ENCODE results near the gene SLCO3A1.

SLCO3A1 gene

DNA sequence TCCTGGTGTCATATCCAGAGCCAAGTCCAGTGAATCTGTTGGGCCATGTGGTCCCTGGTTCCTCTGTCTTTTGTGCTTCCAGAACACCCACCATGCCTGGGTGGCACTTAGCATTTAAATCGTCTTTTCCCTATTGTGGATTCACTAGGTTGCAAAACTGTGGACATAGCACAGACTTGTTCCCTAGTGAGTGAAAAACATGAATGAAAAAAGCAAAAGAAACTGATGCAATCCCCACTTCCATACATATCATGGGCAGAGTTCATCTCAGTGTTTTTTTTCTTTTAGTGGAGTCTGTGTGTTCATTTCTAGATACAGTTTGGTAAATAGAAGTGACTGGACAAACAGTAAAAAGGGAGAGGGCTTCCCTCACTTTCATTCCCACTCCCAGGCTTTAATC is 170.5 kb downstream of the SLCO3A1 start:
- Histone ChIP-seq H3K79me2 (ENCODE audit: control insufficient read depth, insufficient read depth, low read length, poor library complexity) (no peaks in the 10 kb centered on the region), H3K4ac (ENCODE audit: low read depth, low read length) (no peak overlapping the region), H3K4me3 (ENCODE audit: low read depth, low read length) (no peak overlapping the region), H2BK120ac (ENCODE audit: insufficient read depth, low read length, poor library complexity) (no peak overlapping the region), H3K27me3 (ENCODE audit: insufficient read depth, low read length) (no peaks in the 10 kb centered on the region), H3K14ac (ENCODE audit: low read length) (no peak overlapping the region), H3K18ac (ENCODE audit: low read length) (no peak overlapping the region), H4K12ac (ENCODE audit: low read depth, low read length) (no peak overlapping the region), H3K27ac (ENCODE audit: low read depth, low read length) (no peak overlapping the region), H3K4me1 (ENCODE audit: control insufficient read depth in 1 of 2, insufficient read depth in 2 of 2, low read length in 2 of 2) (no peaks in the 10 kb centered on the region), H2AK5ac (ENCODE audit: low read length) (no peak overlapping the region), H2BK5ac (ENCODE audit: low read depth, low read length, poor library complexity) (no peak overlapping the region), H4K91ac (ENCODE audit: low read depth, low read length) (no peak overlapping the region), H3K9ac (ENCODE audit: low read length) (no peak overlapping the region), H4K8ac (ENCODE audit: low read depth, low read length) (no peak overlapping the region), H2BK12ac (ENCODE audit: low read length) (no peak overlapping the region), H3K79me1 (ENCODE audit: low read length) (no peaks in the 10 kb centered on the region), H3K9me3 (ENCODE audit: insufficient read depth, low read depth, low read length) (no peaks in the 10 kb centered on the region), H3K4me2 (ENCODE audit: low read length) (no peak overlapping the region), H3K36me3 (ENCODE audit: control insufficient read depth in 1 of 2, insufficient read depth in 2 of 2, low read length in 2 of 2) (no peaks in the 10 kb centered on the region), H3K23ac (ENCODE audit: low read length) (no peak overlapping the region), H2AFZ (ENCODE audit: insufficient read depth, low read length, poor library complexity) (no peak overlapping the region)
- WGBS (ENCODE audit: extremely low coverage, insufficient coverage, insufficient read length), result no CpG with 5 or more reads among the region's 1 CpG
- DNase-seq, result no peak

DNA sequence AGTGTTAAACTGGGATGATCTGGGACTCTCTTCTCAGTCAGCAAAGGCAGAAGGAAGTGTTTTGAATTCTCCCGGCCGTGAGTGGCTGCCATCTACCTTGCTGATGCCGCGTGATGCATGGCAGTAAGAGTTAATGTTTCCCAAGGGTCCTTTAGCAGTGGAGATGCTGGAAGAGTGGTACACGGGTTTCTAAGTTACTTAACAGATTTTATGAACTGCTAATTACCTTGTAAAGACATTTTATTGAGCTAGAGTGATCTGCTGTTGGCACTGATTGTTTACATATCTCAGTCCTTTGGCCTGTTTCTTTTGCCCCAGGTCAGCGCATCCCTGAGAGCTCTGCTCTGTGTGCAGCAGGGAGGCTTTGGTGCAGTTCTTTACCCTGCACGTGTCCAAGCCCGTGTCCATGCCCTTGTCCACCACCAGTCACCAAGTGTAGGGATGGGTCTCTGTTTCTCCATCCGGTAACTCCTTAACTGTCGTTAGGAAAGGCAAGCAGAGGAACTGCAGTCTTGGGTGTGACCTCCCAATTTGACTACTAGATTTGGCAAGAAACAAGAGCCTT is 172.3 kb downstream of the SLCO3A1 start:
- H3K18ac ChIP-seq (ENCODE audit: low read length), result no peak overlapping the region
- no peak for DNase-seq
- H2BK5ac ChIP-seq (ENCODE audit: low read depth, low read length, poor library complexity), result no peak overlapping the region
- H3K4me2 ChIP-seq (ENCODE audit: low read length), result no peak overlapping the region
- H4K8ac ChIP-seq (ENCODE audit: low read depth, low read length), result no peak overlapping the region
- WGBS (ENCODE audit: extremely low coverage, insufficient coverage, insufficient read length), result no CpG with 5 or more reads among the region's 10 CpGs
- H3K27me3 ChIP-seq (ENCODE audit: insufficient read depth, low read length), result no peaks in the 10 kb centered on the region
- no peaks in the 10 kb centered on the region for H3K9me3 ChIP-seq (ENCODE audit: insufficient read depth, low read depth, low read length)
- H3K79me2 ChIP-seq (ENCODE audit: control insufficient read depth, insufficient read depth, low read length, poor library complexity), result no peaks in the 10 kb centered on the region
- H3K4ac ChIP-seq (ENCODE audit: low read depth, low read length), result no peak overlapping the region
- H3K4me3 ChIP-seq (ENCODE audit: low read depth, low read length), result no peak overlapping the region
- H4K12ac ChIP-seq (ENCODE audit: low read depth, low read length), result no peak overlapping the region
- H3K27ac ChIP-seq (ENCODE audit: low read depth, low read length), result no peak overlapping the region
- H3K23ac ChIP-seq (ENCODE audit: low read length), result no peak overlapping the region
- no peak overlapping the region for H2BK12ac ChIP-seq (ENCODE audit: low read length)
- no peaks in the 10 kb centered on the region for H3K79me1 ChIP-seq (ENCODE audit: low read length)
- no peak overlapping the region for H3K9ac ChIP-seq (ENCODE audit: low read length)
- H2AK5ac ChIP-seq (ENCODE audit: low read length), result no peak overlapping the region
- H2BK120ac ChIP-seq (ENCODE audit: insufficient read depth, low read length, poor library complexity), result no peak overlapping the region
- no peak overlapping the region for H3K14ac ChIP-seq (ENCODE audit: low read length)
- H4K91ac ChIP-seq (ENCODE audit: low read depth, low read length), result no peak overlapping the region
- H3K36me3 ChIP-seq (ENCODE audit: control insufficient read depth in 1 of 2, insufficient read depth in 2 of 2, low read length in 2 of 2), result no peaks in the 10 kb centered on the region
- H3K4me1 ChIP-seq (ENCODE audit: control insufficient read depth in 1 of 2, insufficient read depth in 2 of 2, low read length in 2 of 2), result no peaks in the 10 kb centered on the region
- no peak overlapping the region for H2AFZ ChIP-seq (ENCODE audit: insufficient read depth, low read length, poor library complexity)

DNA sequence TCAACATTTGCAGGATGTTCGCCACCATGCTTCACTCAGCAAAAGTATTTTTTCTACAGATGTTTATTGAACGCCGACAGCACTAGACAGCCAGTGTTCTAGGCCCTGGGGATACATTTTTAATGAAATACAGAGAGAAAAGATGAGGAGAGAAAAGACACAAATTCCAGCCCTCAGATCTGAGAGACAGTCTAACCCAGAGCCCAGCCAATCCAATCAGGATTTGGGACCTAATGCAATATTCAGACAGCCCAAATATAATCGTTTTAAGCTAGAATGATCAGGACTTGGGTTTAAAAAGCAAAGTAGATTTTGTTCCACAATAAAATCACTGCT is 174.8 kb downstream of the SLCO3A1 start:
- Histone ChIP-seq H3K79me2 (ENCODE audit: control insufficient read depth, insufficient read depth, low read length, poor library complexity) (no peaks in the 10 kb centered on the region), H3K4me3 (ENCODE audit: low read depth, low read length) (no peak overlapping the region), H3K9me3 (ENCODE audit: insufficient read depth, low read depth, low read length) (no peaks in the 10 kb centered on the region), H3K23ac (ENCODE audit: low read length) (no peak overlapping the region), H4K8ac (ENCODE audit: low read depth, low read length) (no peak overlapping the region), H3K27ac (ENCODE audit: low read depth, low read length) (no peak overlapping the region), H2BK12ac (ENCODE audit: low read length) (no peak overlapping the region), H3K4me1 (ENCODE audit: control insufficient read depth in 1 of 2, insufficient read depth in 2 of 2, low read length in 2 of 2) (no peaks in the 10 kb centered on the region), H3K27me3 (ENCODE audit: insufficient read depth, low read length) (no peaks in the 10 kb centered on the region), H2AK5ac (ENCODE audit: low read length) (no peak overlapping the region), H3K79me1 (ENCODE audit: low read length) (no peaks in the 10 kb centered on the region), H4K91ac (ENCODE audit: low read depth, low read length) (no peak overlapping the region), H3K36me3 (ENCODE audit: control insufficient read depth in 1 of 2, insufficient read depth in 2 of 2, low read length in 2 of 2) (no peaks in the 10 kb centered on the region), H3K4me2 (ENCODE audit: low read length) (no peak overlapping the region), H4K12ac (ENCODE audit: low read depth, low read length) (no peak overlapping the region), H3K18ac (ENCODE audit: low read length) (no peak overlapping the region), H3K14ac (ENCODE audit: low read length) (no peak overlapping the region), H3K4ac (ENCODE audit: low read depth, low read length) (no peak overlapping the region), H2BK5ac (ENCODE audit: low read depth, low read length, poor library complexity) (no peak overlapping the region), H2AFZ (ENCODE audit: insufficient read depth, low read length, poor library complexity) (no peak overlapping the region), H3K9ac (ENCODE audit: low read length) (no peak overlapping the region), H2BK120ac (ENCODE audit: insufficient read depth, low read length, poor library complexity) (no peak overlapping the region)
- DNase-seq, result no peak
- no CpG with 5 or more reads among the region's 4 CpGs for WGBS (ENCODE audit: extremely low coverage, insufficient coverage, insufficient read length)

DNA sequence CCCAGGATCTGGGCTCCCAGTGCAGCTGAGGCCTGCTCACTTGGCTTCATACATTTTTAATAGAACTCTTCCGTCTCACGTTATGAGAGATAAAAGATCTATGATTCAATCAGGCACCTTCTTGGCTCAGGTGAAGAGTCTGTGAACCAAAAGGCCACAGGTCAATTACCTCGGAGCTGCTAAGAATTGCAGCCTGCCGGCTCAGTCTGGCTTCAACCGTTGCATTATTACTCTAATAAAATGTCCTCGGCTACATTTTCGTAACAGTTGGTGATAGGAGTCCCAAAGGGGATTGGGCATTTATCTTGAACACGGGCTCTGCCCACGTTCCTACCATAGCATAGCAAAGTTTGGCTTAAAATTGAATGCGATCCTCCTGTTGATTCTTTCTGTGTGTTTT is 176.3 kb downstream of the SLCO3A1 start:
- Histone ChIP-seq H3K79me1 (ENCODE audit: low read length) (no peaks in the 10 kb centered on the region), H3K4me1 (ENCODE audit: control insufficient read depth in 1 of 2, insufficient read depth in 2 of 2, low read length in 2 of 2) (no peaks in the 10 kb centered on the region), H3K4me2 (ENCODE audit: low read length) (no peak overlapping the region), H3K4me3 (ENCODE audit: low read depth, low read length) (no peak overlapping the region), H2BK5ac (ENCODE audit: low read depth, low read length, poor library complexity) (no peak overlapping the region), H2AFZ (ENCODE audit: insufficient read depth, low read length, poor library complexity) (no peak overlapping the region), H2AK5ac (ENCODE audit: low read length) (no peak overlapping the region), H4K12ac (ENCODE audit: low read depth, low read length) (no peak overlapping the region), H3K14ac (ENCODE audit: low read length) (no peak overlapping the region), H2BK12ac (ENCODE audit: low read length) (no peak overlapping the region), H3K9ac (ENCODE audit: low read length) (no peak overlapping the region), H3K23ac (ENCODE audit: low read length) (no peak overlapping the region), H3K18ac (ENCODE audit: low read length) (no peak overlapping the region), H3K36me3 (ENCODE audit: control insufficient read depth in 1 of 2, insufficient read depth in 2 of 2, low read length in 2 of 2) (no peaks in the 10 kb centered on the region), H2BK120ac (ENCODE audit: insufficient read depth, low read length, poor library complexity) (no peak overlapping the region), H3K9me3 (ENCODE audit: insufficient read depth, low read depth, low read length) (peaks cover 2% of the 10 kb centered on the region), H4K8ac (ENCODE audit: low read depth, low read length) (no peak overlapping the region), H3K79me2 (ENCODE audit: control insufficient read depth, insufficient read depth, low read length, poor library complexity) (no peaks in the 10 kb centered on the region), H3K27me3 (ENCODE audit: insufficient read depth, low read length) (no peaks in the 10 kb centered on the region), H3K27ac (ENCODE audit: low read depth, low read length) (no peak overlapping the region), H4K91ac (ENCODE audit: low read depth, low read length) (no peak overlapping the region), H3K4ac (ENCODE audit: low read depth, low read length) (no peak overlapping the region)
- no CpG with 5 or more reads among the region's 10 CpGs for WGBS (ENCODE audit: extremely low coverage, insufficient coverage, insufficient read length)
- DNase-seq, result no peak
